Cardiac muscle cell (in vitro differentiated cells and primary cell): Measurements from ENCODE around the gene PLCH2. TPM values are rescaled to one million over a fixed set of nuclear protein-coding genes. Genes with fewer than 3 reads are reported as not detected.
A peak's percentile ranks its signal among the peaks of the same experiment; 100 is the strongest.
"Not testable (repeated sequence)": the region's sequence is repeated elsewhere in the genome, so short reads cannot be mapped to it uniquely, and the experiment has no call there.

Experiments used
- DNase-seq, 2 donors: peaks; one replicate each; pipeline versions ENCODE4 v3.0.0 to v3.0.0-alpha.2; 2010 to 2017; ENCODE audit warnings: low read depth in 1 of 2, low spot score in 1 of 2
- H3K27ac ChIP-seq: fragments of 200-600 bp; sonication (generic); 2 replicates; pipeline ENCODE4 v1.5.1; 2016
- H3K27me3 ChIP-seq: fragments of 200-600 bp; sonication (generic); 2 replicates; pipeline ENCODE4 v1.6.0; 2016; ENCODE audit warnings: control low read depth
- H3K36me3 ChIP-seq: fragments of 200-600 bp; sonication (generic); 2 replicates; pipeline ENCODE4 v1.5.1; 2016; ENCODE audit warnings: control low read depth
- H3K4me1 ChIP-seq: fragments of 200-600 bp; sonication (generic); 2 replicates; pipeline ENCODE4 v1.8.1; 2017; ENCODE audit warnings: low read depth, mild to moderate bottlenecking, mixed run types
- H3K4me3 ChIP-seq: fragments of 200-600 bp; sonication (generic); 2 replicates; pipeline ENCODE4 v1.5.1; 2016; ENCODE audit warnings: mild to moderate bottlenecking
- H3K9me3 ChIP-seq: fragments of 200-600 bp; sonication (generic); 2 replicates; pipeline ENCODE4 v1.5.1; 2017; ENCODE audit warnings: low read depth, mild to moderate bottlenecking, control low read depth
- polyA plus RNA-seq: library from polyadenylated mRNA; unstranded; fragments of >200 nt; fragmentation: Nextera tagmentation; extraction: Ambion mirVana; gene quantifications from 2 replicates; pipeline ENCODE4 v1.2.1, GENCODE V29; 2016
- total RNA-seq: library from RNA; depleted of rRNA; stranded (reverse); fragments of >200 nt; gene quantifications from 2 replicates; pipeline ENCODE4 v1.2.3, GENCODE V29; 2016
- TF ChIP-seq, protein P1 (sequence below): IDR thresholded peaks from 2 replicates; pipeline ENCODE4 v1.5.1; 2012; ENCODE audit warnings: low read depth, mild to moderate bottlenecking, low read length

Gene PLCH2
- total and polyA plus RNA-seq, 2 experiments from 2014 or later = 0.33 to 0.44 TPM

GRCh38 chr1:2547210-2548067 is 71.3 kb downstream of the PLCH2 start:
- peak overlapping the region; percentile 13 for H3K4me3 ChIP-seq
- peaks cover 35% of the 10 kb centered on the region for H3K4me1 ChIP-seq
- H3K27me3 ChIP-seq = no peaks in the 10 kb centered on the region
- TF ChIP-seq, protein P1, sequence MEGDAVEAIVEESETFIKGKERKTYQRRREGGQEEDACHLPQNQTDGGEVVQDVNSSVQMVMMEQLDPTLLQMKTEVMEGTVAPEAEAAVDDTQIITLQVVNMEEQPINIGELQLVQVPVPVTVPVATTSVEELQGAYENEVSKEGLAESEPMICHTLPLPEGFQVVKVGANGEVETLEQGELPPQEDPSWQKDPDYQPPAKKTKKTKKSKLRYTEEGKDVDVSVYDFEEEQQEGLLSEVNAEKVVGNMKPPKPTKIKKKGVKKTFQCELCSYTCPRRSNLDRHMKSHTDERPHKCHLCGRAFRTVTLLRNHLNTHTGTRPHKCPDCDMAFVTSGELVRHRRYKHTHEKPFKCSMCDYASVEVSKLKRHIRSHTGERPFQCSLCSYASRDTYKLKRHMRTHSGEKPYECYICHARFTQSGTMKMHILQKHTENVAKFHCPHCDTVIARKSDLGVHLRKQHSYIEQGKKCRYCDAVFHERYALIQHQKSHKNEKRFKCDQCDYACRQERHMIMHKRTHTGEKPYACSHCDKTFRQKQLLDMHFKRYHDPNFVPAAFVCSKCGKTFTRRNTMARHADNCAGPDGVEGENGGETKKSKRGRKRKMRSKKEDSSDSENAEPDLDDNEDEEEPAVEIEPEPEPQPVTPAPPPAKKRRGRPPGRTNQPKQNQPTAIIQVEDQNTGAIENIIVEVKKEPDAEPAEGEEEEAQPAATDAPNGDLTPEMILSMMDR = no peak
- no peak for DNase-seq
- no peaks in the 10 kb centered on the region for H3K36me3 ChIP-seq
- H3K27ac ChIP-seq = no peak overlapping the region
- no peaks in the 10 kb centered on the region for H3K9me3 ChIP-seq

GRCh38 chr1:2548068-2548589 is 72.0 kb downstream of the PLCH2 start:
- Histone ChIP-seq H3K27ac (no peak overlapping the region), H3K9me3 (no peaks in the 10 kb centered on the region), H3K4me3 (no peak overlapping the region), H3K4me1 (peaks cover 35% of the 10 kb centered on the region), H3K27me3 (no peaks in the 10 kb centered on the region), H3K36me3 (no peaks in the 10 kb centered on the region)
- TF ChIP-seq, protein P1 = peak; percentile 95
- peak; percentile 71 to 85 for DNase-seq

GRCh38 chr1:2549367-2550029 is 73.4 kb downstream of the PLCH2 start:
- not testable (repeated sequence) for H3K27ac ChIP-seq, H3K4me3 ChIP-seq, H3K9me3 ChIP-seq, H3K36me3 ChIP-seq, DNase-seq, H3K27me3 ChIP-seq
- peaks cover 21% of the 10 kb centered on the region for H3K4me1 ChIP-seq

GRCh38 chr1:2550309-2550861 is 74.3 kb downstream of the PLCH2 start:
- not testable (repeated sequence) for H3K27ac ChIP-seq, H3K4me3 ChIP-seq, H3K36me3 ChIP-seq, H3K27me3 ChIP-seq, H3K9me3 ChIP-seq, DNase-seq
- peaks cover 13% of the 10 kb centered on the region for H3K4me1 ChIP-seq

DNA sequence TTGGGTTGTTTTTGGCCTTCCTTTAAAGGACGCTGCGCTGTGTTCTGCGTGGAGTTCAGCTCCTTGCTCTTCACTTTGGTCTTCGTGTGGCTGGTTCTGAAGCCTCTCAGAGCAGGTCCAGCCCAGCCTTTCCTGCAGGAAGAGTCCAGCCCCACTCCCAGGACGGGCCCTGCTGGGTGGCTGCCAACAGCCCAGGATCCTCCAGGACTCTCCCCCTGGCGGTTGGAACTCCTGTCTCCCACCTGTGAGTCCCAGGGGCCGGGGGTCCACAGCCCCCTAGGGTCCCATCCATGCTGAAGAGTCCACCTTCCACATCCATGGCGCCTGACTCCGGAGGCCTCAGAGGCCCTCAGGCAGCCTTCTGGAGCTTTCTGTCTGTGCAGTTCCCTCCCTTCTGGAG is 75.5 kb downstream of the PLCH2 start:
- DNase-seq, H3K27ac ChIP-seq, H3K4me1 ChIP-seq, H3K4me3 ChIP-seq, H3K36me3 ChIP-seq, H3K9me3 ChIP-seq, H3K27me3 ChIP-seq: not testable (repeated sequence)

DNA sequence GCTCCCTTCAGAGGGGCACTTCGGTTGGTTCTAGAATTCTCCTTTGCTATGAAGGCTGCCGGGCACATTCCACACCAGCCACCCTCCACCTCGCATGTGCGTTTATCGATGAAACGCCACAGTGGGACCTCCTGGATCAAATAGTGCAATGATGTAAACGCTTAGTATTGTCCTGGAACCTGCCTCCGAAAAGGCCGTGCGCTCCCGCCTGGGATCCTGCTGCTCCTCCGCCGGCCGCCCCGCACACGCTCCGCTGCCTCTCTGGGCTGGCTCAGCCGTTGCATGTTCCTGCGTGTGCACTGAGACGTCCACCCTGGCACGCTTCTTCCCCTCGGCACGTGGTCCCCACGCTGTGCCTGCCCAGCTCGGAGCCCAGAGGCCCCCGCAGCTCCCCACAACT is 76.1 kb downstream of the PLCH2 start:
- Histone ChIP-seq H3K27ac (no peak overlapping the region), H3K27me3 (no peaks in the 10 kb centered on the region), H3K4me1 (peaks cover 10% of the 10 kb centered on the region), H3K9me3 (no peaks in the 10 kb centered on the region), H3K4me3 (no peak overlapping the region), H3K36me3 (no peaks in the 10 kb centered on the region)
- DNase-seq = no peak
- TF ChIP-seq, protein P1 = no peak

DNA sequence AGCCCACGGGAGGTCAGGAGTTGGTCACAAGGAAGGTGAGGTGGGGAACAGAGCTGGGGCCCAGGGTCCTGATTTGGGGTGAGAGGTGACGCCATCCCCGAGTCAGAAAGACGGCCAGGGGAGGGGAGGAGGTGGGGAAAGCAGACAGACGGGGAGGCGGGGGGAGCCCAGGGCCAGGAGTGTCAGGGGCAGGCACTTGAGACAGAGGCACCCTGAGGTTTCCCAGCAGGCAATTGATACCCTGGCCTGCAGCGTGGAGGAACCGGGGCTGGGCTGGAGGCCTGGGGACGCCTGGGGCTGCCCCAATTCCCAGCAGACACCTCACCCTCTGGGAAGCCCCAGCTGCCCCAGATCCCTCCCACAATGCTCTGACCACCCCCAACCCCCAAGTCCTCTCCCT is 77.0 kb downstream of the PLCH2 start:
- not testable (repeated sequence) for H3K4me1 ChIP-seq, H3K36me3 ChIP-seq, DNase-seq, H3K27ac ChIP-seq, H3K9me3 ChIP-seq, H3K4me3 ChIP-seq, H3K27me3 ChIP-seq
